ENCODE measurements around the gene APOBEC3G. TPM values are rescaled to one million over a fixed set of nuclear protein-coding genes. Genes with fewer than 3 reads are reported as not detected.
A peak's percentile ranks its signal among the peaks of the same experiment; 100 is the strongest.

Gene APOBEC3G
- total and polyA plus RNA-seq, 10 of the 15 experiments (the other 5 are each of a cell fraction or from before 2014, with no cell fraction given), result 103 to 232 (median 152) TPM

- Histone ChIP-seq H3K4me3 (no peak overlapping the region), H3K79me2 (ENCODE audit: control insufficient read depth, insufficient read depth, low read length) (peaks cover 4% of the 10 kb centered on the region), H3K27me3 (replicated peaks in 1 of 2; ENCODE audit: control insufficient read depth in 2 of 2, insufficient read depth in 2 of 2, low read length in 1 of 2) (no peaks in the 10 kb centered on the region), H3K27ac (ENCODE audit: control insufficient read depth, insufficient read depth) (peak overlapping the region; percentile 24; the same call in 1 of the 2 replicates), H3K4me1 (ENCODE audit: control insufficient read depth, insufficient read depth, low read length) (peaks cover 72% of the 10 kb centered on the region), H3K4me2 (ENCODE audit: control insufficient read depth, insufficient read depth) (peak overlapping the region; percentile 39), H4K20me1 (ENCODE audit: control insufficient read depth, insufficient read depth) (no peaks in the 10 kb centered on the region), H3K36me3 (ENCODE audit: control insufficient read depth in 2 of 2, insufficient read depth in 2 of 2, low read length in 1 of 2) (no peaks in the 10 kb centered on the region), H3K9me3 (replicated peaks; ENCODE audit: control insufficient read depth, insufficient read depth, low read length) (no peaks in the 10 kb centered on the region), H3K9ac (ENCODE audit: control insufficient read depth, insufficient read depth, low read length) (no peak overlapping the region), H2AFZ (ENCODE audit: control insufficient read depth, low read depth, low read length) (no peak overlapping the region)
- in situ Hi-C loops (cut with MboI), result no loop called here
- TF ChIP-seq ZNF207 (IDR thresholded peaks at IDR 0.05; ENCODE audit: borderline replicate concordance), result no peak
- peak; percentile 75; the same call in 1 of the 2 replicates for TF ChIP-seq SMARCA5 (IDR thresholded peaks at IDR 0.05)
- 82% methylated on average over 3 of the region's 3 CpGs for WGBS (ENCODE audit: insufficient coverage, insufficient replicate concordance, low lambda C conversion rate, missing lambda C conversion rate)
- BruUV-seq (replicated peaks), result no TSS peak
- POLR2A ChIA-PET, result interaction anchor here (0.5 to 6.1 kb wide), 2 partner anchors 15 to 113 kb away, joined by 3 to 44 read pairs; no protein-coding TSS in a partner anchor
- ATAC-seq, result no peak
- no peak for FAIRE-seq
- no peak for DNase-seq (ENCODE audit: low read depth, low spot score)
- RAD21 ChIA-PET (ENCODE audit: unreplicated experiment), result interaction anchor here (0.6 to 5.1 kb wide), 4 partner anchors 19 to 89 kb away, joined by 3 to 85 read pairs (median 31); partner anchors contain the start of gene CBX7
- intact Hi-C loops (cut with micrococcal nuclease; ENCODE audit: unreplicated experiment), result no loop called here
- CTCF ChIA-PET, result interaction anchor here (0.9 to 1.2 kb wide), 2 partner anchors 10 to 31 kb away, joined by 3 read pairs; no protein-coding TSS in a partner anchor
- SMC1A ChIA-PET (ENCODE audit: uncharacterized antibody, unreplicated experiment), result interaction anchor here (1.1 to 6.6 kb wide), 4 partner anchors 15 to 29 kb away, joined by 3 to 126 read pairs (median 4); no protein-coding TSS in a partner anchor
Observed at GRCh38 chr22:39095971-39096370, 18.9 kb downstream of the APOBEC3G start.

GRCh38 chr22:39097098-39098020 lies 20.3 kb downstream of the APOBEC3G start, which contains the start of gene APOBEC3H:
APOBEC3H (plus strand) TSS chr22:39097244; CDS start chr22:39100279, 3,035 bp downstream.
- peak within 1 kb of the TSS; percentile 83 for H3K9ac ChIP-seq (ENCODE audit: control insufficient read depth, insufficient read depth, low read length)
- ATAC-seq, result peak; percentile 48
- POLR2A ChIA-PET, result interaction anchor here (1.1 to 6.1 kb wide), 11 partner anchors 12 to 84 kb away, joined by 3 to 76 read pairs (median 9); partner anchors contain the start of gene APOBEC3C
- TF ChIP-seq ZNF207 (IDR thresholded peaks at IDR 0.05; ENCODE audit: borderline replicate concordance) (no peak), CTCF (IDR thresholded peaks at IDR 0.05 in 2 of 3, conservative IDR thresholded peaks at IDR 0.05 in 1 of 3; ENCODE audit: control insufficient read depth in 2 of 3, extremely low read depth in 1 of 3, insufficient read depth in 1 of 3, low read depth in 3 of 3, low read length in 3 of 3) (no peak), SP1 (IDR thresholded peaks at IDR 0.05; ENCODE audit: low read depth, low read length) (no peak), RELB (IDR thresholded peaks at IDR 0.05; ENCODE audit: low read depth) (peak; percentile 62; the same call in 1 of the 2 replicates), SUZ12 (IDR thresholded peaks at IDR 0.05; ENCODE audit: unreplicated experiment) (no peak)

More at GRCh38 chr22:39097098-39098020, 20.3 kb downstream of the APOBEC3G start, which contains the start of gene APOBEC3H:
- WGBS (ENCODE audit: insufficient coverage, insufficient replicate concordance, low lambda C conversion rate, missing lambda C conversion rate), result 24% methylated on average over 9 of the region's 9 CpGs
- Histone ChIP-seq H3K27me3 (replicated peaks in 1 of 2; ENCODE audit: control insufficient read depth in 2 of 2, insufficient read depth in 2 of 2, low read length in 1 of 2) (no peaks in the 10 kb centered on the region), H3K79me2 (ENCODE audit: control insufficient read depth, insufficient read depth, low read length) (peaks cover 4% of the 10 kb centered on the region), H3K4me2 (ENCODE audit: control insufficient read depth, insufficient read depth) (peak within 1 kb of the TSS; percentile 95), H3K9me3 (replicated peaks; ENCODE audit: control insufficient read depth, insufficient read depth, low read length) (no peaks in the 10 kb centered on the region), H3K27ac (ENCODE audit: control insufficient read depth, insufficient read depth) (peak within 1 kb of the TSS; percentile 98), H2AFZ (ENCODE audit: control insufficient read depth, low read depth, low read length) (peak within 1 kb of the TSS; percentile 68), H3K36me3 (ENCODE audit: control insufficient read depth in 2 of 2, insufficient read depth in 2 of 2, low read length in 1 of 2) (no peaks in the 10 kb centered on the region), H3K4me3 (peak within 1 kb of the TSS; percentile 60), H4K20me1 (ENCODE audit: control insufficient read depth, insufficient read depth) (no peaks in the 10 kb centered on the region), H3K4me1 (ENCODE audit: control insufficient read depth, insufficient read depth, low read length) (peaks cover 60% of the 10 kb centered on the region)
- intact Hi-C loops (cut with micrococcal nuclease; ENCODE audit: unreplicated experiment), result loop anchor here (2.0 kb wide), 2 partner anchors 17 to 31 kb away; no protein-coding TSS in a partner anchor
- ChIA-PET CTCF (interaction anchor here (1.2 to 4.5 kb wide), 8 partner anchors 13 to 84 kb away, joined by 4 to 39 read pairs (median 10); partner anchors contain the start of gene APOBEC3C), RAD21 (ENCODE audit: unreplicated experiment) (interaction anchor here (0.7 to 5.7 kb wide), 11 partner anchors 14 to 94 kb away, joined by 3 to 85 read pairs (median 16); partner anchors contain the start of genes APOBEC3G and CBX7), SMC1A (ENCODE audit: uncharacterized antibody, unreplicated experiment) (interaction anchor here (0.9 to 6.6 kb wide), 13 partner anchors 7 to 228 kb away, joined by 3 to 126 read pairs (median 7); partner anchors contain the start of gene APOBEC3G)
- TSS peak; percentile 83 for BruUV-seq (replicated peaks)
- FAIRE-seq, result no peak
- in situ Hi-C loops (cut with MboI), result no loop called here
- DNase-seq (ENCODE audit: low read depth, low spot score), result no peak
